Ovary (tissue), 3 donors: ENCODE measurements around the gene GRHL3.

ENCODE experiments used
- CTCF ChIP-seq, 3 donors: fragments of 450-650 bp in 2 of 3; fragments of 200-600 bp in 1 of 3; IDR thresholded peaks; one replicate each; pipeline versions ENCODE4 v1.5.1 to v1.8.0; 2016 to 2022; ENCODE audit warnings: antibody characterized with exemption in 3 of 3, mild to moderate bottlenecking in 1 of 3
- EP300 ChIP-seq: sonication (generic); formaldehyde crosslinking; IDR thresholded peaks from one replicate; pipeline ENCODE4 v1.6.1; 2017; ENCODE audit warnings: antibody characterized with exemption
- POLR2A ChIP-seq: fragments of 450-650 bp; IDR thresholded peaks from one replicate; pipeline ENCODE4 v1.6.1; 2017; ENCODE audit warnings: antibody characterized with exemption, mild to moderate bottlenecking, moderate library complexity
- donor health status: DM: no; HTN: no; CAD: no.

- TF ChIP-seq CTCF (IDR thresholded peaks at IDR 0.05): no peak
- TF ChIP-seq EP300: no peak
- TF ChIP-seq POLR2A: no peak
Observed at GRCh38 chr1:24321697-24322469, 2.7 kb downstream of the GRHL3 start.
